ENCODE measurements around the gene GALR3.
A peak's percentile ranks its signal among the peaks of the same experiment; 100 is the strongest.

GALR3 gene

DNA sequence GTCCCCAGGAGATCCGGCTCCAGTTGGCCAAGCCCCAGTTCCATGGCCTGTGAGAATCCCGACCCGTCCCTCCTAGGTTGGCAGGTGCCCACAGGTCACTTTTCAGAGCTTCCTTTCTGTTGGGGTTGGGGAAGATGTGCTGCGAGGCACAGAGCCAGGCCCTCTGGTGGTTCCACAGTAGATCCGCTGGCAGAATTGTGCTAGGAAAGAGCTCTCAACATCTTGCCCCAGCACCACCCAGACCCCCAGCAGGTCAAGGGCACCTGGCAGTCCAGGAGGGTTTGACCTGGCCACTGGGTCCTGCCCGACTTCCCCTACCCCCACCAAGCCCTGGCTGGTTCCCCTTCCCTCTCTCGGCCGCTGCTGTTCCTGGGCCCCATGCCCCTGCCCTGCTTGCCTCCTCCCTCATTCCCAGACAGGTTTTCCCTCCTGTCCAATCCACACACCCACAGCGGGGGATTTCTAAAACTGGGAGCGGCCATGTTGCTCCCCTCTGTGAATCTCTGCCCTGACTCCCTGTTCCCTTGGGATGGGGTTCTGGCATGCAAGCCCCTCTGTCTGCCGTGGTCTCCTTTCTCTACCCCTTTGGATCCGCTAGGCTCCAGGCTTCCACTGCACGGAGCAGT lies 41.6 kb upstream of the GALR3 start:
- TF ChIP-seq, protein P1, sequence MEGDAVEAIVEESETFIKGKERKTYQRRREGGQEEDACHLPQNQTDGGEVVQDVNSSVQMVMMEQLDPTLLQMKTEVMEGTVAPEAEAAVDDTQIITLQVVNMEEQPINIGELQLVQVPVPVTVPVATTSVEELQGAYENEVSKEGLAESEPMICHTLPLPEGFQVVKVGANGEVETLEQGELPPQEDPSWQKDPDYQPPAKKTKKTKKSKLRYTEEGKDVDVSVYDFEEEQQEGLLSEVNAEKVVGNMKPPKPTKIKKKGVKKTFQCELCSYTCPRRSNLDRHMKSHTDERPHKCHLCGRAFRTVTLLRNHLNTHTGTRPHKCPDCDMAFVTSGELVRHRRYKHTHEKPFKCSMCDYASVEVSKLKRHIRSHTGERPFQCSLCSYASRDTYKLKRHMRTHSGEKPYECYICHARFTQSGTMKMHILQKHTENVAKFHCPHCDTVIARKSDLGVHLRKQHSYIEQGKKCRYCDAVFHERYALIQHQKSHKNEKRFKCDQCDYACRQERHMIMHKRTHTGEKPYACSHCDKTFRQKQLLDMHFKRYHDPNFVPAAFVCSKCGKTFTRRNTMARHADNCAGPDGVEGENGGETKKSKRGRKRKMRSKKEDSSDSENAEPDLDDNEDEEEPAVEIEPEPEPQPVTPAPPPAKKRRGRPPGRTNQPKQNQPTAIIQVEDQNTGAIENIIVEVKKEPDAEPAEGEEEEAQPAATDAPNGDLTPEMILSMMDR (conservative IDR thresholded peaks at IDR 0.05; ENCODE audit: low read length): peak; percentile 49
- no peak overlapping the region for H3K4me3 ChIP-seq (ENCODE audit: low read length)
- no peak for DNase-seq (ENCODE audit: low read depth)

DNA sequence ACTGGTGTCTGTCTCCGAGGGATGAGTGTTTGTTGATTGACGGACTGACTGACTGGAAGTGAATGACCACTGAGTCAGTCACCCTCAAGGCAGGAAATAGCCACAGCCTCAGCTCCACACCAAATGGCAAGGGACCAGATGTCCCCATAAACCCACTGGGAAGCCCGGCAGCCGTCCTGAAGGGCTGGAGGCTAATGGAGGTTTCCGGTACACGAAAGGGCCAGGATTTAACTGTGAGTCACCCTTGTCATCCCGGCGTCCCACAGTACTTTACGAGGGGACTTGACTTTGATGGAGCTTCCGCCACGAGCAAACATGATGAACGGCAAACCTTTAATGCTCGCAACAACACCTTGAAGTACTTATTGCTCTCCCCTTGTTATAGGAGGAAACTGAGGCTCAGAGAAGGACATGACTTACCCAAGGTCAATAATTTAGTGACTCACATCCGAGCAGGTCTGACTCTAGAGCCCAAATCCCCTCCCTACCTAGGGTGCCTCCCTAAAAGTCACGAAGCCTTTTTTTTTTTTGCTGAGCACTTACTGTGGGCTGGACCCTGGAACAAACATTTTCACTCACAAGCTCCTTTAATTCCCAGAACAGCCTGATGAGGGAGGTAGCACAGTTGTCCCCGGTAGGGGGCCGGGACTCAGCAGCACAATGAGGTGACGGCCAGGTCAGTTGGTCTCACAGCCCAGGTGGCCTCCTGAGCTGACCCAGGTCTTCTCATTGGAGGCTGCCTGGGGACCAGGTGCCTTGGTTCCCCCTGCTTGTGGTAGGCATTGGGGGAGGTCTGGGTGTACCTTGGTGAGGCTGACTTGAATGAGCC lies 40.6 kb upstream of the GALR3 start:
- DNase-seq (ENCODE audit: low read depth): peak; percentile 65
- TF ChIP-seq, protein P1 (conservative IDR thresholded peaks at IDR 0.05; ENCODE audit: low read length): peak; percentile 31
- no peak overlapping the region for H3K4me3 ChIP-seq (ENCODE audit: low read length)

DNA sequence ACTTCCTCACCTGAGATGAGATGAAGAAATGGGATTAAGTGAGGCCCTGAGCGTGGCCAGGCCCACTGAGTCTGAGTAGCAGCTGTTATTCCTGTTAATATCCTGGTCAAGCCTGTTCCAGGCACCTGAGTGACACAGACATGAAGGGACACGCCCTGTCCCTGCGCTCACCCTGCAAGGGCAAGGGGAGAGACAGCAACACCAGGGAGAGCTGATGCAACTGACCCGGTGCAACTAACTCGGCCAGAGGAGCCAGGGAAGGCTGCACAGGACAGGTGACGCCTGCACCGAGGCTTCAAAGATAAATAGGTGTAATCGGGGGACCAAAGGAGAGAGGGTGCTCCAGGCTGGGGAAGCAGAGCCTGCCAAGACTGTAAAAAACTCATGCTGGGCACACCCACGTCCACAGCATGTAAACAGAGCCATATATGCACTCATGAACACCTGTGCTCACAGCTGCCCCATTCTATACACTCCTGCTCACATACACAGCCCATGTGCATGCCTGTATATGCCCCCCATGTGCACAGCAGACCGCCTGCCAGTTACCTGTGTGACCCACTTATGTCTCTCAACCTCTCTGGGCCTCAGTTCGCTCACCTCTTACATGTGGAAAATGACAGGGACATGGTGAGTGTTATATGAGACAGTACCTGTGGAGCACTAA lies 38.2 kb upstream of the GALR3 start:
- TF ChIP-seq, protein P1 (conservative IDR thresholded peaks at IDR 0.05; ENCODE audit: low read length): no peak
- no peak overlapping the region for H3K4me3 ChIP-seq (ENCODE audit: low read length)
- no peak for DNase-seq (ENCODE audit: low read depth)

DNA sequence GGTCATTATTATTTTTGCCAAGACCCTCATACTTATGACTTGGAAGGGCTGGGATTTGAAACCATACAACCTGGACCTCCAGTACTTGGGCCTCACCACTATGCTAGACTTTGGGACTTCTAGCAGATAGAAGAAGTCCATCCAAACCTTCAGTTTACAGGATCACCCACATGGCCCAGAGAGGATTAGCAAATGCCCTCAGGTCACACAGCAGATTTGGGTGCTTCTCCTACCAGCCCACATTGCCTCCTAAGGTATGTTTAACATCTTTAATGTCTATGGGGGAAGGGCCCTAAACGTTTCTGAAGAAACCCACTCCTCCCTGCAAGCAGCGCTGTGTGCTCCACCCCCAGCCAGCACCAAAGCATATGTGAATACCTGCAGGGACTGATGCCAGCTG lies 32.9 kb upstream of the GALR3 start:
- H3K4me3 ChIP-seq (ENCODE audit: low read length): no peak overlapping the region
- no peak for DNase-seq (ENCODE audit: low read depth)

DNA sequence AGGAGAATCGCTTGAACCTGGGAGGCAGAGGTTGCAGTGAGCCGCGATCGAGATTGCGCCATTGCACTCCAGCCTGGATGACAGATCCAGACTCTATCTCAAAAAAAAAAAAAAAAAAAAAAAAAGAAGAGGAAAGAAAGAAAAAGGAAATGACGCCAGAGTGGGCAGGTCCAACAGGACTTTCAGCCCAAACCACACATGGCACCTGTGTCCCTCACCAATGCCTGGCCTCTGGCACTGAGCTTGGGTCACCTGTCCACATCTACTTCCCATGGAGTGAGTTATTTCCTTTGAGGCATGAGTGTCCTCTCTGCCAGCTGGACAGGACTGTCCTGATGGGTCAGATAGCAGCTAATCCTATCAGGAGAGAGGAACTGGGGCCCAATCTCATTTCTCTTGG lies 30.7 kb upstream of the GALR3 start:
- no peak for DNase-seq (ENCODE audit: low read depth)
- no peak overlapping the region for H3K4me3 ChIP-seq (ENCODE audit: low read length)
- TF ChIP-seq, protein P1 (conservative IDR thresholded peaks at IDR 0.05; ENCODE audit: low read length): no peak

More for the DNA sequence above, 32.9 kb upstream of the GALR3 start:
- TF ChIP-seq, protein P1 (conservative IDR thresholded peaks at IDR 0.05; ENCODE audit: low read length): no peak

DNA sequence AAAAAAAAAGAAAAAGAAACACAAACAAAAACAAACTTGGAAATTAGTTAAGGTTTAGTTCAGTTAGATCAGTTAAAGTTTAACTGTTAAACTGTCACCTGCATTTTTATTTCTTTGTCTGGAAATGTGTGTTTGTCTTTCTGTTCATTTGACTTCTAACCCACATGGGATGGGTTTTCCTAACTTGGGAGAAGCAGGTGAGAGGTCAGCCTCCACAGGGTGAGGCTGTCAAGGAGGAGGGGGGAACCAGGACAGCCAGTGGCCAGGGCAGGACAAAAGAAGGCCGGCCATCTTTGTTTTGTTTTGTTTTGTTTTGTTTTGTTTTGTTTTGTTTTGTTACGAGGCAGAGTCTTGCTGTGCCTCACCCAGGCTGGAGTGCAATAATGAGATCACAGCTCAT lies 28.8 kb upstream of the GALR3 start:
- TF ChIP-seq, protein P1 (conservative IDR thresholded peaks at IDR 0.05; ENCODE audit: low read length): no peak
- H3K4me3 ChIP-seq (ENCODE audit: low read length): no peak overlapping the region
- no peak for DNase-seq (ENCODE audit: low read depth)

Measured in AG10803 (cell line).